HuH-7.5 (cell line): Measurements from ENCODE around the gene PIP5K1B.

Experiments
- DNase-seq: peaks from one replicate; pipeline ENCODE4 v3.0.0; 2011; ENCODE audit warnings: low spot score

PIP5K1B gene

GRCh38 chr9:68913054-68913453 is 208.0 kb downstream of the PIP5K1B start:
- no peak for DNase-seq

GRCh38 chr9:68914751-68915150 is 209.7 kb downstream of the PIP5K1B start:
- DNase-seq = no peak

GRCh38 chr9:68919661-68920060 is 214.6 kb downstream of the PIP5K1B start:
- no peak for DNase-seq

GRCh38 chr9:68920921-68921320 is 215.9 kb downstream of the PIP5K1B start:
- no peak for DNase-seq

GRCh38 chr9:68923480-68923879 is 218.4 kb downstream of the PIP5K1B start:
- no peak for DNase-seq

GRCh38 chr9:68925175-68925574 is 220.1 kb downstream of the PIP5K1B start:
- no peak for DNase-seq

- no peak for DNase-seq
Measured at GRCh38 chr9:68927165-68927564, 222.1 kb downstream of the PIP5K1B start.

GRCh38 chr9:68931821-68932220 is 226.8 kb downstream of the PIP5K1B start:
- DNase-seq = no peak

GRCh38 chr9:68932458-68932857 is 227.4 kb downstream of the PIP5K1B start:
- no peak for DNase-seq

GRCh38 chr9:68933434-68934328 is 228.6 kb downstream of the PIP5K1B start:
- no peak for DNase-seq

GRCh38 chr9:68934329-68934644 is 229.2 kb downstream of the PIP5K1B start:
- DNase-seq = no peak

GRCh38 chr9:68940573-68940972 is 235.5 kb downstream of the PIP5K1B start:
- DNase-seq = no peak

- no peak for DNase-seq
Measured at GRCh38 chr9:68941780-68942459, 236.9 kb downstream of the PIP5K1B start.

- DNase-seq = no peak
Measured at GRCh38 chr9:68942790-68943189, 237.8 kb downstream of the PIP5K1B start.

GRCh38 chr9:68947015-68947414 is 242.0 kb downstream of the PIP5K1B start:
- no peak for DNase-seq

GRCh38 chr9:68947842-68948569 is 243.0 kb downstream of the PIP5K1B start:
- no peak for DNase-seq

- no peak for DNase-seq
Measured at GRCh38 chr9:68949271-68950000, 244.4 kb downstream of the PIP5K1B start.

- no peak for DNase-seq
Measured at GRCh38 chr9:68950188-68950587, 245.1 kb downstream of the PIP5K1B start.

- no peak for DNase-seq
Measured at GRCh38 chr9:68950689-68951088, 245.6 kb downstream of the PIP5K1B start.

GRCh38 chr9:68951879-68952659 is 247.0 kb downstream of the PIP5K1B start:
- DNase-seq = no peak

- no peak for DNase-seq
Measured at GRCh38 chr9:68953771-68954170, 248.7 kb downstream of the PIP5K1B start.
